Panc1 (cell line): Measurements from ENCODE around the gene ARHGEF28. TPM values are rescaled to one million over a fixed set of nuclear protein-coding genes. Genes with fewer than 3 reads are reported as not detected.

Experiments
- ATAC-seq: fragments of 200-7000 bp; cut with Tn5 transposase; 2 replicates; pipeline ENCODE4 v1.9.1; 2020; ENCODE audit warnings: mild to moderate bottlenecking, moderate library complexity
- BruUV-seq: library from RNA; stranded (reverse); fragments of 400-500 nt; replicated peaks from 2 replicates; lab custom pipeline; 2021; lab: Mats Ljungman, UMichigan
- CTCF ChIA-PET: fragments of 300-600 bp; sonication (Branson Sonifier 250); formaldehyde crosslinking; loops from one replicate; lab custom pipeline; 2022; ENCODE audit warnings: antibody characterized with exemption; lab: Charles Lee
- POLR2A ChIA-PET: fragments of 300-600 bp; sonication (Branson Sonifier 250); formaldehyde crosslinking; loops from one replicate; lab custom pipeline; 2022; ENCODE audit warnings: antibody characterized with exemption; lab: Charles Lee
- DNase-seq: peaks from one replicate; pipeline ENCODE4 v3.0.0-alpha.2; 2010; ENCODE audit warnings: low read depth, low spot score
- H3K27ac ChIP-seq: 2 replicates; pipeline ENCODE4 v1.5.1; 2011; ENCODE audit warnings: mild to moderate bottlenecking, low read length, inconsistent platforms
- H3K27me3 ChIP-seq: fragments of 200-500 bp; sonication (Bioruptor generic); 2 replicates; pipeline ENCODE4 v1.6.0; 2014; ENCODE audit warnings: low read length, inconsistent platforms; ENCODE audit not compliant: control insufficient read depth, insufficient read depth
- H3K36me3 ChIP-seq: fragments of 200-500 bp; sonication (Bioruptor generic); 2 replicates; pipeline ENCODE4 v1.5.1; 2014; ENCODE audit warnings: inconsistent platforms, mild to moderate bottlenecking, low read length, moderate library complexity; ENCODE audit not compliant: control insufficient read depth, insufficient read depth
- H3K4me1 ChIP-seq: 2 replicates; pipeline ENCODE4 v1.5.1; 2011; ENCODE audit warnings: inconsistent platforms, mild to moderate bottlenecking, low read length, moderate library complexity; ENCODE audit not compliant: control insufficient read depth, insufficient read depth
- H3K4me3 ChIP-seq, 2 experiments: 2 replicates each; pipeline ENCODE4 v1.5.1; 2011 to 2012; ENCODE audit warnings: low read depth in 2 of 2, low read length in 2 of 2, mild to moderate bottlenecking in 2 of 2, inconsistent platforms in 1 of 2, moderate library complexity in 1 of 2
- H3K9me3 ChIP-seq: fragments of 200-500 bp; sonication (Bioruptor generic); 2 replicates; pipeline ENCODE4 v1.5.1; 2014; ENCODE audit warnings: low read depth, mild to moderate bottlenecking, inconsistent platforms, low read length, moderate library complexity; ENCODE audit not compliant: control insufficient read depth, insufficient read depth
- CTCF ChIP-seq: fragments of 450-650 bp; IDR thresholded peaks from 2 replicates; pipeline ENCODE4 v1.5.1; 2017; ENCODE audit warnings: mild to moderate bottlenecking
- POLR2AphosphoS5 ChIP-seq: IDR thresholded peaks from 2 replicates; pipeline ENCODE4 v1.6.1; 2012; ENCODE audit warnings: mild to moderate bottlenecking, low read depth, low read length, moderate library complexity
- REST ChIP-seq, 2 experiments: IDR thresholded peaks; 2 replicates each; pipeline ENCODE4 v1.6.1; 2011 to 2012; ENCODE audit warnings: low read depth in 2 of 2, control low read depth in 1 of 2, low read length in 1 of 2, mild to moderate bottlenecking in 1 of 2, moderate library complexity in 1 of 2; ENCODE audit not compliant: insufficient read depth in 1 of 2
- SIN3A ChIP-seq: IDR thresholded peaks from 2 replicates; pipeline ENCODE4 v1.6.1; 2012; ENCODE audit warnings: low read depth, mild to moderate bottlenecking, low read length, moderate library complexity, borderline replicate concordance; ENCODE audit not compliant: insufficient read depth
- TCF7L2 ChIP-seq: IDR thresholded peaks from 2 replicates; pipeline ENCODE4 v1.6.1; 2011; ENCODE audit warnings: mild to moderate bottlenecking, low read depth, low read length, inconsistent platforms
- in situ Hi-C: cut with HindIII; loops from 2 replicates; pipeline ENCODE4 v1.10.0; 2016; ENCODE audit warnings: low sequenced_read_pairs, low pct_unique_long_range_greater_than_20kb
- intact Hi-C: fragments of 100-400 bp; cut with micrococcal nuclease; formaldehyde crosslinking; loops from one replicate; pipeline ENCODE4 v1.10.0; 2022; ENCODE audit not compliant: unreplicated experiment
- total RNA-seq: library from RNA; stranded (reverse); gene quantifications from one replicate; pipeline ENCODE4 v1.2.1, GENCODE V29; 2021; ENCODE audit not compliant: unreplicated experiment

The ARHGEF28 gene
- total RNA-seq, 1 experiment from 2014 or later = 34.8 TPM

- BruUV-seq = no TSS peak
- ChIA-PET CTCF (no interaction called here), POLR2A (no interaction called here)
- H3K4me1 ChIP-seq = no peaks in the 10 kb centered on the region
- H3K4me3 ChIP-seq = no peak overlapping the region
- no peak overlapping the region for H3K27ac ChIP-seq
- ATAC-seq (no peak), DNase-seq (no peak)
- no peaks in the 10 kb centered on the region for H3K36me3 ChIP-seq
- intact Hi-C loops (no loop called here), in situ Hi-C loops (no loop called here)
- H3K9me3 ChIP-seq = no peaks in the 10 kb centered on the region; the same call in 1 of the 2 replicates
- no peaks in the 10 kb centered on the region; the same call in 1 of the 2 replicates for H3K27me3 ChIP-seq
- no peak for TF ChIP-seq TCF7L2
- no peak for TF ChIP-seq REST (IDR thresholded peaks at IDR 0.05; ENCODE audit: insufficient read depth in 1 of 2, low read depth in 2 of 2, low read length in 1 of 2)
- TF ChIP-seq CTCF = no peak
- TF ChIP-seq POLR2AphosphoS5 = no peak
- TF ChIP-seq SIN3A = no peak
Measured at GRCh38 chr5:73946919-73947602, 321.1 kb downstream of the ARHGEF28 start.

GRCh38 chr5:73947906-73948640 lies 322.1 kb downstream of the ARHGEF28 start:
- Histone ChIP-seq H3K36me3 (no peaks in the 10 kb centered on the region), H3K27ac (no peak overlapping the region), H3K4me1 (no peaks in the 10 kb centered on the region), H3K27me3 (no peaks in the 10 kb centered on the region; the same call in 1 of the 2 replicates), H3K9me3 (no peaks in the 10 kb centered on the region; the same call in 1 of the 2 replicates), H3K4me3 (no peak overlapping the region)
- CTCF ChIA-PET = interaction anchor here (0.6 kb wide), 1 partner anchor 12 kb away, joined by 9 read pairs; no protein-coding TSS in a partner anchor
- in situ Hi-C loops = no loop called here
- ATAC-seq (no peak), DNase-seq (no peak)
- TF ChIP-seq REST (IDR thresholded peaks at IDR 0.05; ENCODE audit: insufficient read depth in 1 of 2, low read depth in 2 of 2, low read length in 1 of 2) = no peak
- TF ChIP-seq CTCF = no peak
- TF ChIP-seq TCF7L2 = no peak
- TF ChIP-seq SIN3A = no peak
- no peak for TF ChIP-seq POLR2AphosphoS5
- intact Hi-C loops = no loop called here
- no TSS peak for BruUV-seq
- POLR2A ChIA-PET = interaction anchor here (0.6 kb wide), 1 partner anchor 11 kb away, joined by 9 read pairs; no protein-coding TSS in a partner anchor
